Measurements from ENCODE around the gene CCER1. TPM values are rescaled to one million over a fixed set of nuclear protein-coding genes. Genes with fewer than 3 reads are reported as not detected.

The CCER1 gene
- total and polyA plus RNA-seq, 9 of the 15 experiments (the other 6 are each of a cell fraction or from before 2014, with no cell fraction given) = not detected

- ATAC-seq = no peak
- no peak for TF ChIP-seq HDGF (IDR thresholded peaks at IDR 0.05)
- no peak for TF ChIP-seq PHF8 (IDR thresholded peaks at IDR 0.05; ENCODE audit: borderline replicate concordance, low read length)
- TF ChIP-seq ZBTB26 (CRISPR knock-in tag; IDR thresholded peaks at IDR 0.05) = no peak
- no peak for TF ChIP-seq HDAC8 (tag; IDR thresholded peaks at IDR 0.05)
- no peak for TF ChIP-seq BRD9 (IDR thresholded peaks at IDR 0.05; ENCODE audit: low read depth, partially characterized antibody)
- TF ChIP-seq CBX8 (IDR thresholded peaks at IDR 0.05; ENCODE audit: borderline replicate concordance, extremely low read depth, low read depth, low read length, poor library complexity, severe bottlenecking) = no peak
- TF ChIP-seq E2F5 (CRISPR knock-in tag; IDR thresholded peaks at IDR 0.05) = no peak
- no peak for TF ChIP-seq E2F1 (CRISPR knock-in tag; IDR thresholded peaks at IDR 0.05)
- no peak for TF ChIP-seq MEF2A (IDR thresholded peaks at IDR 0.05; ENCODE audit: control insufficient read depth, low read depth, low read length)
- no peak for TF ChIP-seq HOXB6 (CRISPR knock-in tag; IDR thresholded peaks at IDR 0.05; ENCODE audit: borderline replicate concordance)
- no peak for TF ChIP-seq E2F8 (IDR thresholded peaks at IDR 0.05; ENCODE audit: low read depth, partially characterized antibody)
- TF ChIP-seq HDAC3 (IDR thresholded peaks at IDR 0.05; ENCODE audit: borderline replicate concordance, partially characterized antibody) = no peak
- no peak for TF ChIP-seq ARID1B (IDR thresholded peaks at IDR 0.05)
- Histone ChIP-seq H4K20me1 (replicated peaks; ENCODE audit: control insufficient read depth, insufficient read depth, low read length) (no peaks in the 10 kb centered on the region), H3K27ac (ENCODE audit: extremely low read depth, low read depth, low read length) (no peak overlapping the region), H3K4me2 (ENCODE audit: insufficient read depth, low read length) (no peak overlapping the region), H3K79me2 (ENCODE audit: control insufficient read depth, insufficient read depth, low read length) (no peaks in the 10 kb centered on the region), H3K9me1 (ENCODE audit: control insufficient read depth, insufficient read depth, low read length) (no peaks in the 10 kb centered on the region), H3K36me3 (ENCODE audit: control insufficient read depth, insufficient read depth, low read length) (no peaks in the 10 kb centered on the region), H3K9me3 (replicated peaks; ENCODE audit: control insufficient read depth, insufficient read depth, low read depth, low read length) (no peaks in the 10 kb centered on the region), H3K4me3 (no peak overlapping the region), H3K4me1 (replicated peaks in 1 of 2; ENCODE audit: control insufficient read depth in 2 of 2, insufficient read depth in 2 of 2, low read length in 2 of 2) (no peaks in the 10 kb centered on the region), H3K9ac (ENCODE audit: insufficient read depth in 1 of 2, low read depth in 2 of 2, low read length in 2 of 2) (no peak overlapping the region), H2AFZ (ENCODE audit: low read depth, low read length) (no peak overlapping the region), H3K27me3 (ENCODE audit: control insufficient read depth in 2 of 2, insufficient read depth in 2 of 2, low read length in 2 of 2) (no peaks in the 10 kb centered on the region)
- FAIRE-seq = no peak
- ChIA-PET CTCF (ENCODE audit: low intra/inter-chr PET ratio) (no interaction called here), POLR2A (interaction anchor here (0.7 to 0.8 kb wide), 2 partner anchors 10 to 73 kb away, joined by 3 to 4 read pairs; no protein-coding TSS in a partner anchor)
- no TSS peak for BruUV-seq (replicated peaks)
- intact Hi-C loops (cut with micrococcal nuclease) (no loop called here), in situ Hi-C loops (cut with MboI) (loop anchor here (25.0 kb wide), 1 partner anchor 345 kb away; no protein-coding TSS in a partner anchor)
- WGBS (ENCODE audit: insufficient coverage, low coverage, missing lambda C conversion rate) = 3% methylated on average over 3 of the region's 3 CpGs
- DNase-seq (ENCODE audit: extremely low read depth in 1 of 4, low spot score in 3 of 4) = no peak
These were observed 37.0 kb upstream of the CCER1 start for GRCh38 chr12:90991952-90992465.

Data from K562 (cell line).